ENCODE measurements around the gene DDHD1. TPM values are rescaled to one million over a fixed set of nuclear protein-coding genes. Genes with fewer than 3 reads are reported as not detected.

DDHD1 gene
- total RNA-seq, 1 experiment from 2014 or later: 20.0 TPM

- no peaks in the 10 kb centered on the region for H3K27me3 Mint-ChIP-seq (ENCODE audit: low read depth)
- ATAC-seq: no peak
- DNase-seq (ENCODE audit: low spot score): no peak
- H3K36me3 Mint-ChIP-seq: no peaks in the 10 kb centered on the region; the same call in 1 of the 2 replicates
- no peak overlapping the region for H3K27ac Mint-ChIP-seq
- ChIA-PET POLR2A (no interaction called here), CTCF (no interaction called here)
- H3K9me3 Mint-ChIP-seq: no peaks in the 10 kb centered on the region
- H3K4me3 Mint-ChIP-seq: no peak overlapping the region
- H3K4me1 Mint-ChIP-seq: no peaks in the 10 kb centered on the region
- TF ChIP-seq ZNF121 (CRISPR knock-in tag; IDR thresholded peaks at IDR 0.05) (no peak), SMAD3 (CRISPR knock-in tag; IDR thresholded peaks at IDR 0.05; ENCODE audit: borderline replicate concordance) (no peak), NR1H2 (CRISPR knock-in tag; IDR thresholded peaks at IDR 0.05) (no peak)
These were observed 24.7 kb downstream of the DDHD1 start for GRCh38 chr14:53128303-53129028.

GRCh38 chr14:53127832-53128231 is 25.3 kb downstream of the DDHD1 start:
- H3K9me3 Mint-ChIP-seq: no peaks in the 10 kb centered on the region

More at GRCh38 chr14:53127832-53128231, 25.3 kb downstream of the DDHD1 start:
- Mint-ChIP-seq H3K4me3 (no peak overlapping the region), H3K4me1 (no peaks in the 10 kb centered on the region), H3K27ac (no peak overlapping the region), H3K36me3 (no peaks in the 10 kb centered on the region; the same call in 1 of the 2 replicates), H3K27me3 (ENCODE audit: low read depth) (no peaks in the 10 kb centered on the region)
- DNase-seq (ENCODE audit: low spot score) (no peak), ATAC-seq (no peak)
- ChIA-PET POLR2A (no interaction called here), CTCF (no interaction called here)
- TF ChIP-seq TCF7 (CRISPR knock-in tag; IDR thresholded peaks at IDR 0.05; ENCODE audit: low read depth) (no peak), CBFB (CRISPR knock-in tag; IDR thresholded peaks at IDR 0.05; ENCODE audit: low read depth) (no peak), TEAD4 (CRISPR knock-in tag; IDR thresholded peaks at IDR 0.05) (no peak), JUN (CRISPR knock-in tag; IDR thresholded peaks at IDR 0.05) (no peak), SMAD3 (CRISPR knock-in tag; IDR thresholded peaks at IDR 0.05; ENCODE audit: borderline replicate concordance) (no peak), KAT7 (CRISPR knock-in tag; IDR thresholded peaks at IDR 0.05; ENCODE audit: borderline replicate concordance) (no peak), IRF1 (CRISPR knock-in tag; IDR thresholded peaks at IDR 0.05) (no peak), ZNF317 (CRISPR knock-in tag; IDR thresholded peaks at IDR 0.05; ENCODE audit: borderline replicate concordance, low read depth) (no peak), ATF2 (CRISPR knock-in tag; IDR thresholded peaks at IDR 0.05; ENCODE audit: borderline replicate concordance, low read depth) (no peak), USF1 (CRISPR knock-in tag; IDR thresholded peaks at IDR 0.05) (no peak), ZNF416 (CRISPR knock-in tag; IDR thresholded peaks at IDR 0.05) (no peak), NFYB (CRISPR knock-in tag; conservative IDR thresholded peaks at IDR 0.05; ENCODE audit: low read depth) (no peak), JAZF1 (CRISPR knock-in tag; IDR thresholded peaks at IDR 0.05) (no peak), ZNF423 (CRISPR knock-in tag; IDR thresholded peaks at IDR 0.05) (no peak), GABPB1 (CRISPR knock-in tag; IDR thresholded peaks at IDR 0.05) (no peak), FOXP4 (CRISPR knock-in tag; IDR thresholded peaks at IDR 0.05) (no peak), NR3C1 (CRISPR knock-in tag; conservative IDR thresholded peaks at IDR 0.05; ENCODE audit: low read depth) (no peak)
